Measurements from ENCODE around the gene ZSWIM2. TPM values are rescaled to one million over a fixed set of nuclear protein-coding genes. Genes with fewer than 3 reads are reported as not detected.

The ZSWIM2 gene
- total RNA-seq, 6 experiments from 2014 or later: 0.10 TPM; not detected in 5

GRCh38 chr2:186868344-186868743 is 19.4 kb upstream of the ZSWIM2 start:
- no peaks in the 10 kb centered on the region for H3K36me3 Mint-ChIP-seq (ENCODE audit: low read depth)
- no peak overlapping the region for H3K4me3 Mint-ChIP-seq
- no peak overlapping the region for H3K27ac Mint-ChIP-seq
- TF ChIP-seq CTCF (IDR thresholded peaks at IDR 0.05): no peak
- H3K9me3 Mint-ChIP-seq: no peaks in the 10 kb centered on the region
- no peaks in the 10 kb centered on the region for H3K27me3 Mint-ChIP-seq (ENCODE audit: insufficient read depth)
- peaks cover 1% of the 10 kb centered on the region for H3K4me1 Mint-ChIP-seq (ENCODE audit: low read depth)
- no peak for DNase-seq

- TF ChIP-seq CTCF (IDR thresholded peaks at IDR 0.05): peak; percentile 91
- no peak overlapping the region for H3K4me3 Mint-ChIP-seq
- no peaks in the 10 kb centered on the region for H3K9me3 Mint-ChIP-seq
- DNase-seq: peak; percentile 29
- no peaks in the 10 kb centered on the region for H3K36me3 Mint-ChIP-seq (ENCODE audit: low read depth)
- H3K27ac Mint-ChIP-seq: no peak overlapping the region
- peaks cover 7% of the 10 kb centered on the region for H3K4me1 Mint-ChIP-seq (ENCODE audit: low read depth)
- no peaks in the 10 kb centered on the region for H3K27me3 Mint-ChIP-seq (ENCODE audit: insufficient read depth)
These were observed 14.1 kb upstream of the ZSWIM2 start for GRCh38 chr2:186862869-186863709.

- H3K27me3 Mint-ChIP-seq (ENCODE audit: insufficient read depth): no peaks in the 10 kb centered on the region
- H3K9me3 Mint-ChIP-seq: no peaks in the 10 kb centered on the region
- DNase-seq: no peak
- no peak overlapping the region for H3K27ac Mint-ChIP-seq
- no peak overlapping the region for H3K4me3 Mint-ChIP-seq
- H3K4me1 Mint-ChIP-seq (ENCODE audit: low read depth): peaks cover 18% of the 10 kb centered on the region
- TF ChIP-seq CTCF (IDR thresholded peaks at IDR 0.05): no peak
- H3K36me3 Mint-ChIP-seq (ENCODE audit: low read depth): no peaks in the 10 kb centered on the region
These were observed 6.2 kb upstream of the ZSWIM2 start for GRCh38 chr2:186855216-186855615.

- Mint-ChIP-seq H3K27ac (no peak overlapping the region; the same call in 1 of the 2 replicates), H3K4me3 (no peak overlapping the region), H3K4me1 (ENCODE audit: low read depth) (peaks cover 31% of the 10 kb centered on the region), H3K27me3 (ENCODE audit: insufficient read depth) (no peaks in the 10 kb centered on the region), H3K9me3 (no peaks in the 10 kb centered on the region), H3K36me3 (ENCODE audit: low read depth) (no peaks in the 10 kb centered on the region)
- no peak for DNase-seq
- no peak for TF ChIP-seq CTCF (IDR thresholded peaks at IDR 0.05)
These were observed 5.0 kb upstream of the ZSWIM2 start for GRCh38 chr2:186853951-186854350.

- Mint-ChIP-seq H3K4me3 (no peak overlapping the region), H3K27me3 (ENCODE audit: insufficient read depth) (no peaks in the 10 kb centered on the region), H3K9me3 (no peaks in the 10 kb centered on the region), H3K4me1 (ENCODE audit: low read depth) (peaks cover 43% of the 10 kb centered on the region), H3K27ac (no peak overlapping the region), H3K36me3 (ENCODE audit: low read depth) (no peaks in the 10 kb centered on the region)
- DNase-seq: no peak
- TF ChIP-seq CTCF (IDR thresholded peaks at IDR 0.05): no peak
These were observed 3.5 kb upstream of the ZSWIM2 start for GRCh38 chr2:186852508-186852907.
